ENCODE data around the gene TGFBR3L.

- no peak for TF ChIP-seq NR3C1 (CRISPR knock-in tag; conservative IDR thresholded peaks at IDR 0.05; ENCODE audit: low read depth)
- no peak for TF ChIP-seq CTCF (IDR thresholded peaks at IDR 0.05)
- no peak for TF ChIP-seq FOXJ3 (CRISPR knock-in tag; IDR thresholded peaks at IDR 0.05; ENCODE audit: borderline replicate concordance)
- no peak for TF ChIP-seq JAZF1 (CRISPR knock-in tag; IDR thresholded peaks at IDR 0.05)
- no peak for TF ChIP-seq ATF2 (CRISPR knock-in tag; IDR thresholded peaks at IDR 0.05; ENCODE audit: borderline replicate concordance, low read depth)
- no peak for TF ChIP-seq FOXK1 (CRISPR knock-in tag; IDR thresholded peaks at IDR 0.05)
- no peak for TF ChIP-seq E2F1 (CRISPR knock-in tag; IDR thresholded peaks at IDR 0.05)
- TF ChIP-seq ZNF138 (CRISPR knock-in tag; conservative IDR thresholded peaks at IDR 0.05) = no peak
- no peak for TF ChIP-seq MYBL2 (CRISPR knock-in tag; IDR thresholded peaks at IDR 0.05)
- TF ChIP-seq NFYB (CRISPR knock-in tag; conservative IDR thresholded peaks at IDR 0.05; ENCODE audit: low read depth) = no peak
- no peak for TF ChIP-seq MLX (CRISPR knock-in tag; IDR thresholded peaks at IDR 0.05)
Measured at GRCh38 chr19:7934766-7935165, 20.1 kb downstream of the TGFBR3L start.
